ENCODE data around the gene WNT7B. TPM values are rescaled to one million over a fixed set of nuclear protein-coding genes. Genes with fewer than 3 reads are reported as not detected.
"Not testable (repeated sequence)": the region's sequence is repeated elsewhere in the genome, so short reads cannot be mapped to it uniquely, and the experiment has no call there.

The WNT7B gene
- total RNA-seq, 1 donor from 2014 or later: 14.5 TPM

- DNase-seq (ENCODE audit: low read depth): peak; percentile 37
Observed at GRCh38 chr22:46008291-46008690, 31.3 kb upstream of the WNT7B start.

- peak; percentile 82 for DNase-seq (ENCODE audit: low read depth)
Observed at GRCh38 chr22:46007848-46008261, 30.9 kb upstream of the WNT7B start.

DNA sequence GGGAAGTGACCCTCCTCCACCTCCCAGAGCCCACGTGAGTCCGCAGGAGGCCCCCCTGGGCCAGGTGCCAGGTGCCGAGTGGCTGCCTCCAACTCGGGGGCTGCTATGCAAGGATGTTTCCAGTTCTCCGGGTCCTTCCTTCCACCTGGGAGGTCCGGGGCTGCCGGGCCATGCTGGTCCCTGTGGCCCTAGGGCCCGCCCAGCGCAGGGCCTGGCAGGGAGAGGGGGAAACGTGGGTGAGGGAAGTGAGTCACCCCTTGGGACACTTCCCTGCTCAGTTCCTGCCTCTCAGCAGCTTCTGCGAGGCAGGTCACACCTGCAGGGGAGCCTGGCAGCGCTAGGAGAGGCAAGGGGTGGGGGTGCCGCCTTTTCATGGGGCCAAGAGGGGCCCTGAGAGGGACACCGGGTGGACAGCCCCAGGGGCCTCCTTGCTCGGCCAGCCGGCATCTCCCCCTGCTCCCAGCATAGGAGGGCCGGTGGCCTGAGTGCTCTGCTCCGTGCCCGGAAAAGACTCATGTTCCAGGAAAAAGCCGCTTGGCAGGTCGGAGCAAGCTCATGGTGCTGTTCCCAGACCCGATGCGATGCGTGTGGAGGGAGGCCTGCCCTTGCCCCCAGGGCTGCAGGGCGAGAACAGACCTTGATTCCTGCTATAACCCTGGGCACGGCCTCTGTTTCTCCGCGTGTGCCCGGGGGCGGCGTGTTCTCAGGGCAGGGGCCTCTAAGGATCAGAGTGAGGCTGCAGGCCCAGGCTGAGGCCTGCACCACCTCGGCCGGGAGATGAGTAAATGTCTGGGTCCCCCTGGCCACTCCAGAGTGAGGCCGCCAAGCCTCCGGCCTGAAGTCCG, 30.3 kb upstream of the WNT7B start:
- peak; percentile 83 for DNase-seq (ENCODE audit: low read depth)

- DNase-seq (ENCODE audit: low read depth): peak; percentile 75
Observed at GRCh38 chr22:46006379-46007002, 29.5 kb upstream of the WNT7B start.

- DNase-seq (ENCODE audit: low read depth): not testable (repeated sequence)
Observed at GRCh38 chr22:46005116-46005705, 28.2 kb upstream of the WNT7B start.

DNA sequence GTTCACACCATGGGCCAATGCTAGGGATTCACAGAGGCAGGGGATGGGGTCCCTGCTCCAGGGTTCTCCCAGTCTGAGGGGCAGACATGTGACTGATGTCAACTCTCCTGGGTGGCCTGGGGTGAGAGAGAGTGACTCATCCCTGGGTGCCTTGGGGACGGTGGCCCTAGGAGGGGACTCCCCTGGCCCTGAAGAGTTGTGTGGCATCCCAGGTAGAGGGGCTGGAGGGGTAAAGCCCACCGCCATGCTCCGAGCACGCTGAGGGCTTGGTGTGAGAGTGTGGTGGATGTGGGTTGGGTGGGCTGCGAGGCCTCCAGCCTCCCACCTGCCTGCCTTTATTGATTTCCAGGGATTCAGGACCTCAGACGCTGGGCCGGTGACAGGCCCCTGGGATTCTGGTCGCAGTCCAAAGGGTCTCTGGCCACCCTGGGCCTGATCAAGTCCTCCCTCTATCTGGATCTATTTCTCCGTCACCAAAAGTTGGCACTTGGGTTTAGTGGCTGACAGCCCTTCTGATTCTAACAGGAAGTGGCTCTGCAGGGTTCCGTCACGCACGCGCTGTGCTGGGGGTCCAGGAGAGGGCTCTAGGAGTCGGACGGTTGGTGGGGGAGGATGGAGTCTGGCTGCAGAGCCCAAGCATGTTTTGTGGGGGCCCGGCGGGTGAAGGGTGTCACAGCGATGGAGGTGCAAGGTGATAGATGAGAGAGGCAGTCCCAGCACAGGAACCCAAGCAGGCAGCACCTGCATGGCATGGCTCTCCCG, 27.3 kb upstream of the WNT7B start:
- DNase-seq (ENCODE audit: low read depth): no peak

GRCh38 chr22:46003271-46004091, 26.5 kb upstream of the WNT7B start:
- no peak for DNase-seq (ENCODE audit: low read depth)

DNA sequence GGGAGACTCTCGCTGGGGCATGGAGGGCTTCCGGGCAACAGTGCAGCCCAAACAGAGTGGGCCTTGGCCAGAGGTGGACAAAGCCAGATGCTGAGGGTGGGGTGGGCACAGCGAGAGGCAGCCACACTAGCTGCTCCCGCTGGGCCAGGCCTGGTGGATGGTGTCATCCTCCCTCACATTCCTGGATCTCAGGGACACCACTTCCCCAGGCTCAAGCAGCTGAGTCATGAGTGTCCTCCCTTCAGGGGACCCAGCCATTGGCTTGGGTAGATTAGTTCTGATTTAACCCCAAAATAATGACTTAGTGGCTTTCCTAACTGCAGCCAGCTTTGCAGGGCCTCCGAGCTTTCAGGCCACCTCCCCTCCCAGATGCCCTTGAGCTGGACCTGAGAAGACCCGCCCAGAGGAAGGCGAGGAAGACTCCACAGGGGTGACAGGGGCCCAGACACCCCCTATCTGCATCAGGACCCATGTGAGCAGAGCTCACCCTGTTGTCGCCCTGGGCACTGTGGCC, 25.9 kb upstream of the WNT7B start:
- DNase-seq (ENCODE audit: low read depth): no peak

DNA sequence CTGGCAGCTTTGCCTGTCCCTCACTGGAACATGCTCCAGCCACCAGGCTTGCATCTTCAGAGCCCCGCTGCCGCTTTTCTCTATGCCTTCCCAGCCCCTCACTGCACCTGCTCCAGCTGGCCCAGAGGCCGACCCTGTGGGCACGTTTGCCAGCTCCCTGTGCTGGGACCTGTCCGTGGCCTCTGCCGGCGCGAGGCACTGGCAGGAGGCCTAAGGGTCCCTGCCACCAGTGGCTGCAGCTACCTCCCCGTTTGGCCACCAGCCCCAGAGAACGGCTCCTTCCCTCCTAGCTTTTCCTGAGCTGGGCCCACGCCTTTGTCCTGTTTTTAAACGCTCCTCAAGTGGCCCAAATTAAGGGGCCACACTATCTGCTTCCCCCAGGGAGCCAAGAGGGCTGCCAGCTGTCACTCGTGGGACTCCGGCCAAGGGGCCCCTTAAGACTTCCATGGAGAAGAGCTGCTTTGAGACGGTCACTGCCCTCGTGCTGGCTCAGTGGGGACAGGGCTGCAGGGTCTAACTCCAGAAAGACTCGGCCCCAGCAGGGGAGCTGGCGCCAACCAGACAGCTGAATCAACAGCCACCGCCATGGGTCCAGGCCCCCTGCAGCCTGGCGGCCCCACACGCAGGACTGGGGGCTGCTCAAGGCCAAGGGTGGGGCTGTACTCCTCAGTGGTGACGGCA, 24.6 kb upstream of the WNT7B start:
- DNase-seq (ENCODE audit: low read depth): no peak

GRCh38 chr22:46001046-46001425, 24.1 kb upstream of the WNT7B start:
- DNase-seq (ENCODE audit: low read depth): no peak

- no peak for DNase-seq (ENCODE audit: low read depth)
Observed at GRCh38 chr22:46000081-46001027, 23.4 kb upstream of the WNT7B start.

GRCh38 chr22:45999379-45999971, 22.5 kb upstream of the WNT7B start:
- DNase-seq (ENCODE audit: low read depth): no peak

DNA sequence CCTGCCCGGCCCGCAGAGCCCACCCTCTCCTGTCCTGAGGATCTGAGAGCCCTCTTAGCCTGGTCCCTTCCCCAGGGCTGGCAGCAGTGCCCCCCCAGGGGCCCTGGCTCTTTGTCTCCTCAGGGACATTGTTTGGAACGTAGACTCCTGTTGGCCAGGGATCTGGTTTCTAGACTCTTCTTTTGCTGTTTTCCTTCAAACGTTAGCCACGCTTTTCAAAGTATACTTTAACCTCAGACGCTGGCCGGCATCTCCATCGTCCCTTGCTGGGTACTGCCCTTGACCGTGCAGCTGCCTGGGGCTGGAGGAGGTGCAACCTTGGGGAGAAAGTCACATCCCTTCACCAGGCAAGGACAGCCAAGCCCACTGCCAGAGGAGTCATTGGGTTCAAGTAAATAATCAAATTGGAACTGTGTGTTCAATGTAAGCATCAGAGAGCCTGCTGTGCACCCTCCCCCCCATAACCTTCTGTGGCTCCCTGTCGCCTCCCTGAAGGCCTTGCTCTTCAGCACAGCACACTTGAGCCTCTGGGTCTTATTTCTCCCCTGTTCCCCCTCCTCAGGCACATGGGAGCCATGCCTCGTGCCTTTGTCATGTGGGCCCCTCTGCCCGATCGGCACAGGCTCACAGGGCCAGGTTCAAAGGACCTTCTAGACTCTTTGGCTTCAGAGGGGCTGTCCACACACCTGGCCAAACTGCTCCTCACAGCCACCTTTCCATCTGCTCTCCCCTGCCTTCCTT, 21.8 kb upstream of the WNT7B start:
- DNase-seq (ENCODE audit: low read depth): no peak

- DNase-seq (ENCODE audit: low read depth): no peak
Observed at GRCh38 chr22:45997777-45998637, 21.0 kb upstream of the WNT7B start.

- peak; percentile 85 for DNase-seq (ENCODE audit: low read depth)
Observed at GRCh38 chr22:45997077-45997776, 20.3 kb upstream of the WNT7B start.

GRCh38 chr22:45996241-45997076, 19.5 kb upstream of the WNT7B start:
- DNase-seq (ENCODE audit: low read depth): peak; percentile 76
